H1 (cell line): ENCODE data around the gene PROX2. TPM values are rescaled to one million over a fixed set of nuclear protein-coding genes. Genes with fewer than 3 reads are reported as not detected.

Source experiments
- HDAC6 ChIP-seq: IDR thresholded peaks from one replicate; pipeline ENCODE4 v1.7.1; 2012; ENCODE audit warnings: low read depth, mild to moderate bottlenecking, inconsistent platforms, low read length, moderate library complexity
- JUN ChIP-seq: IDR thresholded peaks from 2 replicates; pipeline ENCODE4 v1.6.1; 2011; ENCODE audit warnings: low read depth, mild to moderate bottlenecking, improper control_type of control experiment, low read length
- POLR2AphosphoS5 ChIP-seq: IDR thresholded peaks from 2 replicates; pipeline ENCODE4 v1.6.1; 2011; ENCODE audit warnings: low read depth, low read length
- RBBP5 ChIP-seq: IDR thresholded peaks from 2 replicates; pipeline ENCODE4 v1.7.1; 2012; ENCODE audit warnings: low read depth, mild to moderate bottlenecking, inconsistent platforms, low read length, moderate library complexity, borderline replicate concordance
- SP2 ChIP-seq: IDR thresholded peaks from 2 replicates; pipeline ENCODE4 v1.6.1; 2012; ENCODE audit warnings: mild to moderate bottlenecking, low read length, inconsistent platforms
- TCF12 ChIP-seq: IDR thresholded peaks from 2 replicates; pipeline ENCODE4 v1.6.1; 2011; ENCODE audit warnings: low read depth, mild to moderate bottlenecking, low read length
- polyA plus RNA-seq, 7 experiments: library from polyadenylated mRNA; depleted of rRNA in 3 of 7; stranded (reverse) in 5 of 7; unstranded in 2 of 7; fragments of >200 nt in 5 of 7; fragments of 200-250 nt in 2 of 7; gene quantifications; 1 replicate in 5 of 7; 2 replicates in 1 of 7; 4 replicates in 1 of 7; pipeline versions ENCODE4 v1.2.1 to v1.2.3, GENCODE V29; 2011 to 2013; ENCODE audit warnings: missing spikeins in 2 of 7, mixed read lengths in 2 of 7
- total RNA-seq: library from RNA; stranded (reverse); fragmentation: NEBNext Ultra II Directional; extraction: Animal tissue kit (Norgen Biotek cat#: 25700); gene quantifications from 2 replicates; pipeline ENCODE4 v1.2.1, GENCODE V29; 2021
- TF ChIP-seq, protein P1 (sequence below): fragments of 300-600 bp; sonication (generic); IDR thresholded peaks from 2 replicates; pipeline ENCODE4 v1.7.1; 2012; ENCODE audit warnings: low read length, moderate library complexity, mild to moderate bottlenecking, inconsistent platforms; ENCODE audit not compliant: insufficient replicate concordance
- TF ChIP-seq, protein P2 (sequence below): IDR thresholded peaks from 2 replicates; pipeline ENCODE4 v1.6.1; 2012; ENCODE audit warnings: inconsistent platforms

PROX2 gene
- total and polyA plus RNA-seq, 2 of the 8 experiments (the other 6 are each of a cell fraction or from before 2014, with no cell fraction given) = 0.03 TPM; not detected in 1

DNA sequence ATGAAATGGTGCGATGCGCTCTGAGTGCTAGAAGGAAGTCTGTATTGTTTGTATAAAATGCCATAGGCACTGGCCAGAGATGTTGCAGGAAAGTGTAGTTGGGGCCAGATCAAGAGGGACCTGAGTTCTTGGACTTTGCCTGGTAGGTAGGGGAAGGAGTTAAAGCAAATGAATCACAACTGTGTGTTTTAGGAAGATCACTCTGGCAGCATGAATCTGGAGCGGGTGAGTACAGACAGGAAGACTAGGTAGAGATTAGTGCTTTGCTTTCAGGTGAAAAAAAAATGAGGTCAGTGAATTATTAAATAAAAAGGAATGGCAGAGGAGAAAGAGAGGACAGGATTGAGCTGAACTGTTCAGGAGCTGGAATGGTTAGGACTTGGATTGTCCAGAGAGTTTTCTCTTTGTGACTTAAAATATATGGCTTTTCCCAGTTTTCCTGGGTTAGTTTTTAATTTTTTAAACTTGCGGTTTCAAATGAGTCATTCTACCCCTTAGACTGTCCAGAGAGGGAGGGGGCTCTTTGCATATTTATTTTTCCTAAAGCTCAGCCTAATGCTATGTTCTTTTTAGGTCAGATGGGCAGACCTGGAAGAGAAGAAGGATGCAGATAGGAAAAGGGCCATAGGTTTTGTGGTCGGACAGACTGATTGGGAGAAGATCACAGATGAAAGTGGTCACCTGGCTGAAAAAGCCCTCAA lies 41.1 kb downstream of the PROX2 start (continued):
- TF ChIP-seq, protein P1, sequence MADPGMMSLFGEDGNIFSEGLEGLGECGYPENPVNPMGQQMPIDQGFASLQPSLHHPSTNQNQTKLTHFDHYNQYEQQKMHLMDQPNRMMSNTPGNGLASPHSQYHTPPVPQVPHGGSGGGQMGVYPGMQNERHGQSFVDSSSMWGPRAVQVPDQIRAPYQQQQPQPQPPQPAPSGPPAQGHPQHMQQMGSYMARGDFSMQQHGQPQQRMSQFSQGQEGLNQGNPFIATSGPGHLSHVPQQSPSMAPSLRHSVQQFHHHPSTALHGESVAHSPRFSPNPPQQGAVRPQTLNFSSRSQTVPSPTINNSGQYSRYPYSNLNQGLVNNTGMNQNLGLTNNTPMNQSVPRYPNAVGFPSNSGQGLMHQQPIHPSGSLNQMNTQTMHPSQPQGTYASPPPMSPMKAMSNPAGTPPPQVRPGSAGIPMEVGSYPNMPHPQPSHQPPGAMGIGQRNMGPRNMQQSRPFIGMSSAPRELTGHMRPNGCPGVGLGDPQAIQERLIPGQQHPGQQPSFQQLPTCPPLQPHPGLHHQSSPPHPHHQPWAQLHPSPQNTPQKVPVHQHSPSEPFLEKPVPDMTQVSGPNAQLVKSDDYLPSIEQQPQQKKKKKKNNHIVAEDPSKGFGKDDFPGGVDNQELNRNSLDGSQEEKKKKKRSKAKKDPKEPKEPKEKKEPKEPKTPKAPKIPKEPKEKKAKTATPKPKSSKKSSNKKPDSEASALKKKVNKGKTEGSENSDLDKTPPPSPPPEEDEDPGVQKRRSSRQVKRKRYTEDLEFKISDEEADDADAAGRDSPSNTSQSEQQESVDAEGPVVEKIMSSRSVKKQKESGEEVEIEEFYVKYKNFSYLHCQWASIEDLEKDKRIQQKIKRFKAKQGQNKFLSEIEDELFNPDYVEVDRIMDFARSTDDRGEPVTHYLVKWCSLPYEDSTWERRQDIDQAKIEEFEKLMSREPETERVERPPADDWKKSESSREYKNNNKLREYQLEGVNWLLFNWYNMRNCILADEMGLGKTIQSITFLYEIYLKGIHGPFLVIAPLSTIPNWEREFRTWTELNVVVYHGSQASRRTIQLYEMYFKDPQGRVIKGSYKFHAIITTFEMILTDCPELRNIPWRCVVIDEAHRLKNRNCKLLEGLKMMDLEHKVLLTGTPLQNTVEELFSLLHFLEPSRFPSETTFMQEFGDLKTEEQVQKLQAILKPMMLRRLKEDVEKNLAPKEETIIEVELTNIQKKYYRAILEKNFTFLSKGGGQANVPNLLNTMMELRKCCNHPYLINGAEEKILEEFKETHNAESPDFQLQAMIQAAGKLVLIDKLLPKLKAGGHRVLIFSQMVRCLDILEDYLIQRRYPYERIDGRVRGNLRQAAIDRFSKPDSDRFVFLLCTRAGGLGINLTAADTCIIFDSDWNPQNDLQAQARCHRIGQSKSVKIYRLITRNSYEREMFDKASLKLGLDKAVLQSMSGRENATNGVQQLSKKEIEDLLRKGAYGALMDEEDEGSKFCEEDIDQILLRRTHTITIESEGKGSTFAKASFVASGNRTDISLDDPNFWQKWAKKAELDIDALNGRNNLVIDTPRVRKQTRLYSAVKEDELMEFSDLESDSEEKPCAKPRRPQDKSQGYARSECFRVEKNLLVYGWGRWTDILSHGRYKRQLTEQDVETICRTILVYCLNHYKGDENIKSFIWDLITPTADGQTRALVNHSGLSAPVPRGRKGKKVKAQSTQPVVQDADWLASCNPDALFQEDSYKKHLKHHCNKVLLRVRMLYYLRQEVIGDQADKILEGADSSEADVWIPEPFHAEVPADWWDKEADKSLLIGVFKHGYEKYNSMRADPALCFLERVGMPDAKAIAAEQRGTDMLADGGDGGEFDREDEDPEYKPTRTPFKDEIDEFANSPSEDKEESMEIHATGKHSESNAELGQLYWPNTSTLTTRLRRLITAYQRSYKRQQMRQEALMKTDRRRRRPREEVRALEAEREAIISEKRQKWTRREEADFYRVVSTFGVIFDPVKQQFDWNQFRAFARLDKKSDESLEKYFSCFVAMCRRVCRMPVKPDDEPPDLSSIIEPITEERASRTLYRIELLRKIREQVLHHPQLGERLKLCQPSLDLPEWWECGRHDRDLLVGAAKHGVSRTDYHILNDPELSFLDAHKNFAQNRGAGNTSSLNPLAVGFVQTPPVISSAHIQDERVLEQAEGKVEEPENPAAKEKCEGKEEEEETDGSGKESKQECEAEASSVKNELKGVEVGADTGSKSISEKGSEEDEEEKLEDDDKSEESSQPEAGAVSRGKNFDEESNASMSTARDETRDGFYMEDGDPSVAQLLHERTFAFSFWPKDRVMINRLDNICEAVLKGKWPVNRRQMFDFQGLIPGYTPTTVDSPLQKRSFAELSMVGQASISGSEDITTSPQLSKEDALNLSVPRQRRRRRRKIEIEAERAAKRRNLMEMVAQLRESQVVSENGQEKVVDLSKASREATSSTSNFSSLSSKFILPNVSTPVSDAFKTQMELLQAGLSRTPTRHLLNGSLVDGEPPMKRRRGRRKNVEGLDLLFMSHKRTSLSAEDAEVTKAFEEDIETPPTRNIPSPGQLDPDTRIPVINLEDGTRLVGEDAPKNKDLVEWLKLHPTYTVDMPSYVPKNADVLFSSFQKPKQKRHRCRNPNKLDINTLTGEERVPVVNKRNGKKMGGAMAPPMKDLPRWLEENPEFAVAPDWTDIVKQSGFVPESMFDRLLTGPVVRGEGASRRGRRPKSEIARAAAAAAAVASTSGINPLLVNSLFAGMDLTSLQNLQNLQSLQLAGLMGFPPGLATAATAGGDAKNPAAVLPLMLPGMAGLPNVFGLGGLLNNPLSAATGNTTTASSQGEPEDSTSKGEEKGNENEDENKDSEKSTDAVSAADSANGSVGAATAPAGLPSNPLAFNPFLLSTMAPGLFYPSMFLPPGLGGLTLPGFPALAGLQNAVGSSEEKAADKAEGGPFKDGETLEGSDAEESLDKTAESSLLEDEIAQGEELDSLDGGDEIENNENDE = no peak
- no peak for TF ChIP-seq SP2
- TF ChIP-seq, protein P2, sequence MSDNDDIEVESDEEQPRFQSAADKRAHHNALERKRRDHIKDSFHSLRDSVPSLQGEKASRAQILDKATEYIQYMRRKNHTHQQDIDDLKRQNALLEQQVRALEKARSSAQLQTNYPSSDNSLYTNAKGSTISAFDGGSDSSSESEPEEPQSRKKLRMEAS = no peak
- no peak for TF ChIP-seq TCF12
- no peak for TF ChIP-seq HDAC6
- TF ChIP-seq RBBP5 = no peak
- TF ChIP-seq POLR2AphosphoS5 = no peak
- no peak for TF ChIP-seq JUN
